OCI-LY3 (cell line): ENCODE results near the gene STRIP1.

Experiments
- H2AFZ ChIP-seq: fragments of 200-600, 300-600 bp; shearing (Covaris generic); 2 replicates; pipeline ENCODE4 v1.6.0; 2014; ENCODE audit warnings: antibody characterized with exemption, low read depth, low read length
- H3K27ac ChIP-seq: fragments of 200-600, 300-600 bp; sonication (generic); 2 replicates; pipeline ENCODE4 v1.5.1; 2014; ENCODE audit warnings: mild to moderate bottlenecking, low read length, moderate library complexity, mixed read lengths
- H3K27me3 ChIP-seq: fragments of 200-600, 300-600 bp; sonication (generic); 2 replicates; pipeline ENCODE4 v1.6.1; 2014; ENCODE audit warnings: low read depth, low read length, mixed read lengths
- H3K36me3 ChIP-seq: fragments of 200-600, 300-600 bp; sonication (generic); replicated peaks from 2 replicates; pipeline ENCODE3; 2014; ENCODE audit warnings: low read depth, low read length, mixed read lengths
- H3K4me1 ChIP-seq: fragments of 300-600, 200-600 bp; sonication (generic); 2 replicates; pipeline ENCODE4 v1.6.1; 2014; ENCODE audit warnings: low read length, mixed read lengths
- H3K4me2 ChIP-seq: fragments of 200-600, 300-600 bp; sonication (generic); 2 replicates; pipeline ENCODE4 v1.6.1; 2014; ENCODE audit warnings: low read length, mixed read lengths
- H3K4me3 ChIP-seq: fragments of 300-600, 200-600 bp; sonication (generic); 2 replicates; pipeline ENCODE4 v1.5.1; 2014; ENCODE audit warnings: antibody characterized with exemption, mild to moderate bottlenecking, low read length, moderate library complexity
- H3K79me2 ChIP-seq: fragments of 300-600, 200-600 bp; shearing (Covaris generic); 2 replicates; pipeline ENCODE4 v1.6.1; 2014; ENCODE audit warnings: mild to moderate bottlenecking, low read length, mixed read lengths
- H3K9ac ChIP-seq: fragments of 300-600, 200-600 bp; shearing (Covaris generic); 2 replicates; pipeline ENCODE4 v1.6.0; 2014; ENCODE audit warnings: mild to moderate bottlenecking, low read length, moderate library complexity
- H3K9me3 ChIP-seq: fragments of 200-600, 300-600 bp; shearing (Covaris generic); 2 replicates; pipeline ENCODE4 v1.6.1; 2014; ENCODE audit warnings: low read length, mixed read lengths; ENCODE audit not compliant: insufficient read depth
- H4K20me1 ChIP-seq: fragments of 200-600, 300-600 bp; sonication (generic); 2 replicates; pipeline ENCODE4 v1.6.1; 2016; ENCODE audit warnings: low read length, mixed read lengths; ENCODE audit not compliant: insufficient read depth
- EZH2phosphoT487 ChIP-seq: fragments of 200-600 bp; shearing (Covaris generic); IDR thresholded peaks from 2 replicates; pipeline ENCODE4 v1.6.1; 2018; ENCODE audit warnings: antibody characterized with exemption, mixed run types, low read depth
- TF ChIP-seq, protein P1 (sequence below): fragments of 200-600, 300-600 bp; sonication (generic); IDR thresholded peaks from 2 replicates; pipeline ENCODE4 v1.5.1; 2014; ENCODE audit warnings: antibody characterized with exemption, low read length, low read depth

The STRIP1 gene

DNA sequence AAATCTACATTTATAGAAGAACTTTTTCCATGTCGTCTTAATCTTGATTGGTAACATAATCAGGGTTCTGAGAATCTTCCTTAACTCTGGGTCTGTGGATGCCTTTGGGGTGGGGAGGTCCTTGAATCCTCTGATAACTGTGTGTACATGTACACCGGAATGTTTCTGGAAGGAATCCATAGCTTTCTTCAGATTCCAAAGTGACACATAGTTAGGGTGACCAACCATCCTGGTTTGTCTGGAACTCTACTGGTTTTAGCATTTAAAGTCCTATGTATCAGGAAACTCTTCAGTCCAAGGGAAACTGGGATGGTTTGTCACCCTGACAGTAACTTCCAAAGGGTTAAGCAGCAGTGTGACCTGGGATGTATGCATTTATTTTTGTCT, 16.8 kb downstream of the STRIP1 start:
- Histone ChIP-seq H3K36me3 (peaks cover 22% of the 10 kb centered on the region), H3K4me1 (no peaks in the 10 kb centered on the region)

DNA sequence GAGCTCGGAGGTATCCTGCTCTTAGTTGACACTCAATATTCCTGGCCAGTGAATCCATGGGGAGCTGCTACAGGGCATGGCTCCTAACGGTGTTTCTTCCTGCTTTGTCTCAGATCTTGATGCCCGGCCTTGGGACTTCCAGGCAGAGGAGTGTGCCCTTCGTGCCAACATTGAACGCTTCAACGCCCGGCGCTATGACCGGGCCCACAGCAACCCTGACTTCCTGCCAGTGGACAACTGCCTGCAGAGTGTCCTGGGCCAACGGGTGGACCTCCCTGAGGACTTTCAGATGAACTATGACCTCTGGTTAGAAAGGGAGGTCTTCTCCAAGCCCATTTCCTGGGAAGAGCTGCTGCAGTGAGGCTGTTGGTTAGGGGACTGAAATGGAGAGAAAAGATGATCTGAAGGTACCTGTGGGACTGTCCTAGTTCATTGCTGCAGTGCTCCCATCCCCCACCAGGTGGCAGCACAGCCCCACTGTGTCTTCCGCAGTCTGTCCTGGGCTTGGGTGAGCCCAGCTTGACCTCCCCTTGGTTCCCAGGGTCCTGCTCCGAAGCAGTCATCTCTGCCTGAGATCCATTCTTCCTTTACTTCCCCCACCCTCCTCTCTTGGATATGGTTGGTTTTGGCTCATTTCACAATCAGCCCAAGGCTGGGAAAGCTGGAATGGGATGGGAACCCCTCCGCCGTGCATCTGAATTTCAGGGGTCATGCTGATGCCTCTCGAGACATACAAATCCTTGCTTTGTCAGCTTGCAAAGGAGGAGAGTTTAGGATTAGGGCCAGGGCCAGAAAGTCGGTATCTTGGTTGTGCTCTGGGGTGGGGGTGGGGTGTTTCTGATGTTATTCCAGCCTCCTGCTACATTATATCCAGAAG, 19.4 kb downstream of the STRIP1 start:
- H3K9ac ChIP-seq, result no peak overlapping the region
- H3K79me2 ChIP-seq, result no peaks in the 10 kb centered on the region
- TF ChIP-seq, protein P1, sequence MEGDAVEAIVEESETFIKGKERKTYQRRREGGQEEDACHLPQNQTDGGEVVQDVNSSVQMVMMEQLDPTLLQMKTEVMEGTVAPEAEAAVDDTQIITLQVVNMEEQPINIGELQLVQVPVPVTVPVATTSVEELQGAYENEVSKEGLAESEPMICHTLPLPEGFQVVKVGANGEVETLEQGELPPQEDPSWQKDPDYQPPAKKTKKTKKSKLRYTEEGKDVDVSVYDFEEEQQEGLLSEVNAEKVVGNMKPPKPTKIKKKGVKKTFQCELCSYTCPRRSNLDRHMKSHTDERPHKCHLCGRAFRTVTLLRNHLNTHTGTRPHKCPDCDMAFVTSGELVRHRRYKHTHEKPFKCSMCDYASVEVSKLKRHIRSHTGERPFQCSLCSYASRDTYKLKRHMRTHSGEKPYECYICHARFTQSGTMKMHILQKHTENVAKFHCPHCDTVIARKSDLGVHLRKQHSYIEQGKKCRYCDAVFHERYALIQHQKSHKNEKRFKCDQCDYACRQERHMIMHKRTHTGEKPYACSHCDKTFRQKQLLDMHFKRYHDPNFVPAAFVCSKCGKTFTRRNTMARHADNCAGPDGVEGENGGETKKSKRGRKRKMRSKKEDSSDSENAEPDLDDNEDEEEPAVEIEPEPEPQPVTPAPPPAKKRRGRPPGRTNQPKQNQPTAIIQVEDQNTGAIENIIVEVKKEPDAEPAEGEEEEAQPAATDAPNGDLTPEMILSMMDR, result peak; percentile 73
- no peak for TF ChIP-seq EZH2phosphoT487
- H3K27me3 ChIP-seq, result no peaks in the 10 kb centered on the region
- peaks cover 20% of the 10 kb centered on the region for H3K36me3 ChIP-seq
- no peak overlapping the region for H2AFZ ChIP-seq
- no peak overlapping the region for H3K4me2 ChIP-seq
- no peak overlapping the region for H3K4me3 ChIP-seq
- no peaks in the 10 kb centered on the region for H4K20me1 ChIP-seq
- H3K27ac ChIP-seq, result no peak overlapping the region
- H3K9me3 ChIP-seq, result no peaks in the 10 kb centered on the region
- H3K4me1 ChIP-seq, result no peaks in the 10 kb centered on the region

More for the DNA sequence above, 16.8 kb downstream of the STRIP1 start:
- H3K4me3 ChIP-seq, result no peak overlapping the region
- no peaks in the 10 kb centered on the region for H3K9me3 ChIP-seq
- H3K27ac ChIP-seq, result no peak overlapping the region
- H4K20me1 ChIP-seq, result no peaks in the 10 kb centered on the region
- H2AFZ ChIP-seq, result no peak overlapping the region
- no peaks in the 10 kb centered on the region for H3K79me2 ChIP-seq
- H3K27me3 ChIP-seq, result no peaks in the 10 kb centered on the region
- TF ChIP-seq EZH2phosphoT487, result no peak
- TF ChIP-seq, protein P1, result no peak
- no peak overlapping the region for H3K9ac ChIP-seq
- H3K4me2 ChIP-seq, result no peak overlapping the region

DNA sequence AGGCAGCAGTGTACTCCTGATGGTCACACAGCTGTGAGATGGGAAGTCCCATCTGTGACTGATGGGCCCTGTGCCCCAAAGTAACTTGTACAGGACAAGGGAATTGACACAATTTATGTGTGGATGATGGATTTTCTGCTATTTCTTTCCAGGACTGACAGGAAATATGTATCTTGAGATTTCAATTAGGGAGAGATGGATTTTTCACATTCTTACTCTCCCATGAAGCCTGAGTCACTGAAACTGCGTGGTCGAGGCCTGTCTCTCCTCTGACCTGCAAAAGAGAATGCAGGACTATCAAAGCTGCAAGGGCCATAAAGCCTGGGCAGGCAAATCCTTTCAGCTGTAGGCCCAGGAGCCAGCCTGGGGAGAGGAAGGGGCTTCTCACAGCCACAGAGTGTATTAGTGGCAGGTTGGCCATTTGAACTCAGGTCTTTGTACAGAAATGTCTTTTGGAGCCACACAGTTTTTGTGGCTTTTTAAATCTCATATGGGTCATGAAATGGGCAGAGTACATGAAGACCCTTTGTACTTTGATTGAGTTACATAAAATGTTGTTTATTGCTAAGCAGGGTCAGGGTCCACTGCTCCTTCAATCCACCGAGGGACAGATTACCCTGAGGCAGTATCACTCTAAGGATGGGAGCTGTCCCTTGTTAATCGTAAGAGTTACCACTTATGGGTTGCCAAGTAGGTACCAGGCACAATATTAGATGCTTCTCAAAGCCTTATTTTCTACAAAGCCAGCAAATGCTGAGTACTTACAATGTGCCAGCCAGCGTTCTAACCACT, 21.3 kb downstream of the STRIP1 start:
- Histone ChIP-seq H4K20me1 (no peaks in the 10 kb centered on the region), H3K36me3 (peaks cover 20% of the 10 kb centered on the region), H3K9ac (no peak overlapping the region), H3K79me2 (no peaks in the 10 kb centered on the region), H3K27ac (no peak overlapping the region), H3K9me3 (no peaks in the 10 kb centered on the region), H3K4me1 (no peaks in the 10 kb centered on the region), H2AFZ (no peak overlapping the region), H3K4me2 (no peak overlapping the region), H3K27me3 (no peaks in the 10 kb centered on the region), H3K4me3 (no peak overlapping the region)
- TF ChIP-seq, protein P1, result no peak

DNA sequence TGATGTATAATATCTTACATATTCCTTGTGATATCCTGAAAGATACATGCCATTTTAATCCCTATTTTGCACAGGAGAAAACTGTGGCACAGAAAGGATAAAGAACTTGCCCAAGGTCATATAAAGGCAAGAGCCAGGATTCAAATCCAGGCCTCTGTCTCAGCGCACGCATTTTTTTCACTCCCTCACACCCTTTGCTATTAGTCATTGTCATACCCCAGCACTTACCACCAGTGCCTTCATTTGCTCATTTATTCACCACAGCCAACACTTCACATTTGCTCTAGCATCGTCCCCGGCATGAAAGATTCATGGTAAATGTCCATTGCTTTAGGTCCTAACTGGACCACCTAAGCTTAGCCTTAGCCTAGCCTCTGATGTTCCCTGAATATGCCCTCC, 21.9 kb downstream of the STRIP1 start:
- Histone ChIP-seq H3K36me3 (peaks cover 18% of the 10 kb centered on the region), H3K4me2 (no peak overlapping the region), H3K4me1 (no peaks in the 10 kb centered on the region), H3K4me3 (no peak overlapping the region), H2AFZ (no peak overlapping the region), H3K79me2 (no peaks in the 10 kb centered on the region), H3K9ac (no peak overlapping the region), H4K20me1 (no peaks in the 10 kb centered on the region), H3K27me3 (no peaks in the 10 kb centered on the region), H3K9me3 (no peaks in the 10 kb centered on the region), H3K27ac (no peak overlapping the region)
- TF ChIP-seq, protein P1, result no peak
